Neutrophil (primary cell): ENCODE measurements around the gene ADGRG7.

Experiments used
- H3K27ac ChIP-seq: fragments of 200-600 bp; sonication (generic); 2 replicates; pipeline ENCODE4 v1.5.1; 2016; ENCODE audit warnings: mild to moderate bottlenecking, moderate library complexity
- H3K27me3 ChIP-seq: fragments of 200-600 bp; sonication (generic); 2 replicates; pipeline ENCODE4 v1.6.0; 2016; ENCODE audit warnings: mild to moderate bottlenecking
- H3K36me3 ChIP-seq: fragments of 200-600 bp; sonication (generic); 2 replicates; pipeline ENCODE4 v1.5.1; 2017
- H3K4me1 ChIP-seq, 2 experiments: fragments of 200-600 bp in 1 of 2; sonication (generic) in 1 of 2; 1 replicate in 1 of 2; 2 replicates in 1 of 2; pipeline versions ENCODE4 v1.5.1 to v1.6.1; 2013 to 2016; ENCODE audit warnings: low read depth in 1 of 2, low read length in 1 of 2, mild to moderate bottlenecking in 1 of 2, moderate library complexity in 1 of 2; ENCODE audit not compliant: control insufficient read depth in 1 of 2, insufficient read depth in 1 of 2
- H3K4me3 ChIP-seq, 2 experiments: fragments of 200-600 bp in 1 of 2; sonication (generic) in 1 of 2; 1 replicate in 1 of 2; 2 replicates in 1 of 2; pipeline ENCODE4 v1.5.1; 2013 to 2016; ENCODE audit warnings: low read depth in 1 of 2, low read length in 1 of 2, mild to moderate bottlenecking in 1 of 2, moderate library complexity in 1 of 2
- H3K9me3 ChIP-seq: fragments of 200-600 bp; sonication (generic); 2 replicates; pipeline ENCODE4 v1.5.1; 2016
- TF ChIP-seq, protein P1 (sequence below): fragments of 200-600 bp; sonication (generic); IDR thresholded peaks from 2 replicates; pipeline ENCODE4 v1.5.1; 2016; ENCODE audit warnings: antibody characterized with exemption

Gene ADGRG7

DNA sequence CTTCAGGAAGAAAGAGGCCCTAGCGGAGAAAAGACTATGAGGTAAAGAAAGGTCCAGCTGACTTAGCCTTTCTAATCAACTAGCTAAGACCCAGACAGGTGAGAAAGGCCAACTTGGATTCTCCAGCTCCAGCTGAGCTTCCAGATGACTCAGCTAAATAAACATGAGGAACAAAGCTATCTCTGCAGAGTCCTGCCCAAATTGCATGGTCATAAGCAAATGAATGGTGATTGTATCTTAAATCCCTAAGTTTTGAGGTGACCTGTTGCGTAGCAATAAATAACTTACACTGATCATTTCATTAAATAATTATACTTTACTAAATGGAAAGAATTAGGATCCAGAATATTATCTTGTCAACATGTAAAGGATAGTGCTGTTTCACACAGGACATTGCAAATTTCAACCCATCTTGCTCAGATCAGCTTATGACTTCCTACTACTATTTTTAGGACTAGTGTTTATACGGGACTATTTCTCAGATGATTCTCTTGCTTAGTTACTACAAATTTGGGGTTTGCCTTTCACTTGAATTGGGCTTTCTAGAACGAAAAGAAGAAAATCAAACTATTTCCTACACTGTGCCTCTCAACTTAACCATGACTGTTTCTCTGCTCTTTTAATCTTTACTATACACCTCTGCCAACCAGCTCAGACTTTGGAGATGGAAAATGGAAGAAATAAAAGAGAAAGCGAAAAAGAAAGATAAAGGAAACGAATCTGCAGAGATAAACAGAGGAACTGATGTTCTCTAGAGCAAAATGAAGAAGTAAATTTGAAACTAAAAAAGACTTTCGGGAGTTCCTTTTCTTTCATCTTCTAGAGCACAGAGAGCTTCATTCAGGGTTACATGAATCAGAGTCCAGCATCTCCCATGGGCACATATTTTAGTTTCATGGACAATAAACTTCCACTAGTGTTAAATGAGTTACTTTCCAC is 6.6 kb upstream of the ADGRG7 start:
- TF ChIP-seq, protein P1, sequence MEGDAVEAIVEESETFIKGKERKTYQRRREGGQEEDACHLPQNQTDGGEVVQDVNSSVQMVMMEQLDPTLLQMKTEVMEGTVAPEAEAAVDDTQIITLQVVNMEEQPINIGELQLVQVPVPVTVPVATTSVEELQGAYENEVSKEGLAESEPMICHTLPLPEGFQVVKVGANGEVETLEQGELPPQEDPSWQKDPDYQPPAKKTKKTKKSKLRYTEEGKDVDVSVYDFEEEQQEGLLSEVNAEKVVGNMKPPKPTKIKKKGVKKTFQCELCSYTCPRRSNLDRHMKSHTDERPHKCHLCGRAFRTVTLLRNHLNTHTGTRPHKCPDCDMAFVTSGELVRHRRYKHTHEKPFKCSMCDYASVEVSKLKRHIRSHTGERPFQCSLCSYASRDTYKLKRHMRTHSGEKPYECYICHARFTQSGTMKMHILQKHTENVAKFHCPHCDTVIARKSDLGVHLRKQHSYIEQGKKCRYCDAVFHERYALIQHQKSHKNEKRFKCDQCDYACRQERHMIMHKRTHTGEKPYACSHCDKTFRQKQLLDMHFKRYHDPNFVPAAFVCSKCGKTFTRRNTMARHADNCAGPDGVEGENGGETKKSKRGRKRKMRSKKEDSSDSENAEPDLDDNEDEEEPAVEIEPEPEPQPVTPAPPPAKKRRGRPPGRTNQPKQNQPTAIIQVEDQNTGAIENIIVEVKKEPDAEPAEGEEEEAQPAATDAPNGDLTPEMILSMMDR, result no peak
- Histone ChIP-seq H3K9me3 (no peaks in the 10 kb centered on the region), H3K4me1 (peaks cover 17 to 19% of the 10 kb centered on the region in 2 experiments), H3K27ac (peak overlapping the region; percentile 81), H3K4me3 (peak overlapping the region; percentile 18 to 42), H3K27me3 (no peaks in the 10 kb centered on the region), H3K36me3 (no peaks in the 10 kb centered on the region)

DNA sequence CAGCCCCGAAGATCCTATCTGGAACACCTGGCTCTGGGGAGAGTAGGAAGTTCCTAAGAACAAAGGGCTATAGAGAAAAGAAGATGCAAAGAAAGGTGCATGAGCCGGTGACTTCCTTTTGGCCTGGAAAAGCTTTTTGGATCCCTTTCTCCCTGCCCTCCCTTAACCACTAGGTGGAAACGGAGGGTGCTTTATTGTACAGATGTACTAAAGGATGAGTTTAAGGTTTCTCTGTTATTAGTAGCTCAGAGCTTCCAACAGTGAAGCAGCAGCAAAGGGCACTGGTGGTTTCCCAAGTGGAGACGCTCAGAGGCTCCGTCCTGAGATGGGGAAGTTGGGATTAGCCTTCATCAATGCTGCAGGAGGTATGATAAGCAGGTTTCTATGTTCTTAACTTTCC is 5.9 kb upstream of the ADGRG7 start:
- peak overlapping the region; percentile 18 to 42 for H3K4me3 ChIP-seq
- peak overlapping the region; percentile 81 for H3K27ac ChIP-seq
- no peaks in the 10 kb centered on the region for H3K27me3 ChIP-seq
- TF ChIP-seq, protein P1, result no peak
- peaks cover 17 to 19% of the 10 kb centered on the region in 2 experiments for H3K4me1 ChIP-seq
- no peaks in the 10 kb centered on the region for H3K9me3 ChIP-seq
- H3K36me3 ChIP-seq, result no peaks in the 10 kb centered on the region

DNA sequence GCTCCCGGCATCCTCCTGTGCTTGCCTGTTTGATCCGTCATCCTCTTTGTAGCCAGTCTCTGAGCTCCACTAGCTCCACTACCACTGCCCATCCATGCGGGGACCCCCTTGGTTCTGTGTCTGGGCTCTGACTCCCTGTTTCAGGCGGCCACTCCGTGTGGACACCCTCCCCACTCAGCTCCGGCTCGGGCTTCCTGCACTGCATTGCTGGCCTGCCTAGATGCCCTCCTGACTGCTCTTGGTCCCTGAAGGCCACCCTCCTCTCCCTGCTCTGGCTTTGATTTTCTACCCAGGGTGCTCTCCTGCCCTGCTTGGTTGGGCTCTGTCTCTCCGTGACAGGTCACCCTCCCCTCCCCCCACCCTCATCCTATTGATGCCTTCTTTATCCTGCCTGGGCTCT is 4.0 kb upstream of the ADGRG7 start:
- Histone ChIP-seq H3K27ac (no peak overlapping the region), H3K36me3 (no peaks in the 10 kb centered on the region), H3K9me3 (no peaks in the 10 kb centered on the region), H3K4me3 (no peak overlapping the region), H3K27me3 (no peaks in the 10 kb centered on the region), H3K4me1 (peaks cover 17 to 19% of the 10 kb centered on the region in 2 experiments)
- TF ChIP-seq, protein P1, result no peak

DNA sequence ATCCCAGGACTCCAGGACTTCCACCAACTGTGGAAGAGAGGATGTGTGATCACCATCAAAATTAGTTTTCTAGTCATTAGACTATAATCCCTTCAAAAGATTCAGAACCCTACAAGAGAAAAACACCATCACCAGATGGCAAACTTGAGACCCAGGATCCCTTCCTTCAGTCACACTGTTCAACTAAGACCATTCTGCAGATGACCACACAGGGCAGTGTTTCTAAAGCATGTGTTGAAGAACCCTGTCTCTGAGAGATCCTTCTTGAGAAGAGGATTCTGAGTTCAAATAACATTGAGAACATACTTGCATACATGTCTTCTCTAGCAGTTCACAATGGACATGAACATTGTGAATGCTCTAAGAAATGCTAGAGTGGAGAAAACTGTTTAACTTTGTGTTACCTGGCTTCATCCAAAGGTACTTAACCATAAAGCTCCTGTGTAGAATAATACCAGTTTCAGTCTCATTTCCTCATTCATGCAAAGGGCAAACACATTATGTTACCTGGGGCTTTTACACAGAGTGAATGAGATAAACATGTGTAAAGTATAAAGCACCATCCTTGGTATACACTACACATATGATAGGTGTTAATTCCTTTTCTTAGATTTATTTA is 2.4 kb upstream of the ADGRG7 start:
- Histone ChIP-seq H3K36me3 (no peaks in the 10 kb centered on the region), H3K27me3 (no peaks in the 10 kb centered on the region), H3K4me1 (peaks cover 17 to 19% of the 10 kb centered on the region in 2 experiments), H3K27ac (no peak overlapping the region), H3K4me3 (no peak overlapping the region), H3K9me3 (no peaks in the 10 kb centered on the region)
- TF ChIP-seq, protein P1, result no peak

DNA sequence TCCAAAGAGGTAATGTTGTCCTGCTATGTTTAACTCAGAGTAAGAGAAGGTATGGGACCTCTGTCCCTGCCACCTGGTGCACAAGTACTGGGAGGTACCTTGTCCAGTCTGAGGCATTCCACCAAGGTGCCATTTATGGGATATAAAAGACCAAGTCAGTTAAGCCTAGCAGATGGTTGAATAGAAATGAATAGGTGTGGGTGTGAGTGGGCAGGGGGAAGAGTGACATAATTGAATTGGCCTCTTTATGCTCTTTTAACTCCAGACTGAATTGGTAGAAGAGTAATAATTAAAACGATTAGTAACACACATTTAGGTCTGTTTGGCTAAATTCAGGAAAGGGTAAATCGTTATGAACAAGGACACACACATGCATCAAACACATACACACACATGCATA is 562 bp downstream of the ADGRG7 start:
- Histone ChIP-seq H3K4me3 (no peak overlapping the region), H3K27ac (no peak overlapping the region), H3K27me3 (no peaks in the 10 kb centered on the region), H3K4me1 (no peaks in the 10 kb centered on the region), H3K36me3 (no peaks in the 10 kb centered on the region), H3K9me3 (no peaks in the 10 kb centered on the region)
- TF ChIP-seq, protein P1, result no peak
